Hematopoietic multipotent progenitor cell treated with erythropoietin and hydrocortisone succinate and interleukin-3 and kit ligand, for 6 days (in vitro differentiated cells): Measurements from ENCODE around the gene THOC2.
"Not testable (repeated sequence)": the region's sequence is repeated elsewhere in the genome, so short reads cannot be mapped to it uniquely, and the experiment has no call there.

Experiments
- DNase-seq: peaks from one replicate; pipeline ENCODE4 v3.0.0-alpha.2; 2015

THOC2 gene

GRCh38 chrX:123732670-123733363 is at the start of gene THOC2:
Gene THOC2 (minus strand): TSS chrX:123733052. CDS start chrX:123733022, 30 bp downstream.
- DNase-seq: peak; percentile 93

- not testable (repeated sequence) for DNase-seq
Observed at GRCh38 chrX:123781786-123782185, 48.9 kb upstream of the THOC2 start.

GRCh38 chrX:123779908-123780396 is 47.1 kb upstream of the THOC2 start:
- DNase-seq: no peak

- no peak for DNase-seq
Observed at GRCh38 chrX:123773258-123773988, 40.6 kb upstream of the THOC2 start.

- no peak for DNase-seq
Observed at GRCh38 chrX:123771449-123772064, 38.7 kb upstream of the THOC2 start.

GRCh38 chrX:123764967-123765871 is 32.4 kb upstream of the THOC2 start:
- peak; percentile 91 for DNase-seq

- not testable (repeated sequence) for DNase-seq
Observed at GRCh38 chrX:123759849-123760248, 27.0 kb upstream of the THOC2 start.

- peak; percentile 34 for DNase-seq
Observed at GRCh38 chrX:123757794-123758193, 24.9 kb upstream of the THOC2 start.

GRCh38 chrX:123756320-123756719 is 23.5 kb upstream of the THOC2 start:
- DNase-seq: no peak

GRCh38 chrX:123755107-123755506 is 22.3 kb upstream of the THOC2 start:
- no peak for DNase-seq

- no peak for DNase-seq
Observed at GRCh38 chrX:123753656-123754350, 21.0 kb upstream of the THOC2 start.

GRCh38 chrX:123749643-123750042 is 16.8 kb upstream of the THOC2 start:
- no peak for DNase-seq

- no peak for DNase-seq
Observed at GRCh38 chrX:123745511-123745910, 12.7 kb upstream of the THOC2 start.

GRCh38 chrX:123743312-123743711 is 10.5 kb upstream of the THOC2 start:
- no peak for DNase-seq

GRCh38 chrX:123742440-123742839 is 9.6 kb upstream of the THOC2 start:
- DNase-seq: no peak

- peak; percentile 11 for DNase-seq
Observed at GRCh38 chrX:123740536-123740935, 7.7 kb upstream of the THOC2 start.

GRCh38 chrX:123740006-123740405 is 7.2 kb upstream of the THOC2 start:
- no peak for DNase-seq

GRCh38 chrX:123739474-123739873 is 6.6 kb upstream of the THOC2 start:
- no peak for DNase-seq

GRCh38 chrX:123738378-123738940 is 5.6 kb upstream of the THOC2 start:
- peak; percentile 24 for DNase-seq

GRCh38 chrX:123736333-123736921 is 3.6 kb upstream of the THOC2 start:
- DNase-seq: no peak

- DNase-seq: not testable (repeated sequence)
Observed at GRCh38 chrX:123735137-123735536, 2.3 kb upstream of the THOC2 start.
